Measurements from ENCODE around the gene OR2AG1. TPM values are rescaled to one million over a fixed set of nuclear protein-coding genes. Genes with fewer than 3 reads are reported as not detected.

The OR2AG1 gene
- total and polyA plus RNA-seq, 2 of the 4 experiments (the other 2 are of a cell fraction), result not detected

Other genes starting within 250 kb of the OR2AG1 start
- gene RRP8, start 179.4 kb upstream of the OR2AG1 start, total RNA-seq (2012; rRNA removed), result 11.1 and 11.5 TPM in 2 replicates
- 9.0 and 10.8 TPM in 2 replicates for gene RRP8, start 179.4 kb upstream of the OR2AG1 start, polyA plus RNA-seq (2012; rRNA removed)
- gene ILK, start 179.2 kb upstream of the OR2AG1 start, total RNA-seq (2012; rRNA removed), result 272 and 339 TPM in 2 replicates
- gene ILK, start 179.2 kb upstream of the OR2AG1 start, polyA plus RNA-seq (2012; rRNA removed), result 367 and 389 TPM in 2 replicates
- gene TAF10, start 170.8 kb upstream of the OR2AG1 start, total RNA-seq (2012; rRNA removed), result 18.6 and 24.4 TPM in 2 replicates
- gene TAF10, start 170.8 kb upstream of the OR2AG1 start, polyA plus RNA-seq (2012; rRNA removed), result 132 and 180 TPM in 2 replicates
- 16.7 and 33.5 TPM in 2 replicates for gene TPP1, start 163.6 kb upstream of the OR2AG1 start, total RNA-seq (2012; rRNA removed)
- 66.2 and 108 TPM in 2 replicates for gene TPP1, start 163.6 kb upstream of the OR2AG1 start, polyA plus RNA-seq (2012; rRNA removed)
- gene DCHS1, start 127.2 kb upstream of the OR2AG1 start, total RNA-seq (2012; rRNA removed), result 1.4 and 1.7 TPM in 2 replicates
- 3.3 and 3.8 TPM in 2 replicates for gene DCHS1, start 127.2 kb upstream of the OR2AG1 start, polyA plus RNA-seq (2012; rRNA removed)
- gene MRPL17, start 99.7 kb upstream of the OR2AG1 start, total RNA-seq (2012; rRNA removed), result 65.8 and 70.3 TPM in 2 replicates
- gene MRPL17, start 99.7 kb upstream of the OR2AG1 start, polyA plus RNA-seq (2012; rRNA removed), result 85.2 and 97.5 TPM in 2 replicates
- 0.28 and 0.54 TPM in 2 replicates for gene OR2AG2, start 11.0 kb upstream of the OR2AG1 start, total RNA-seq (2012; rRNA removed)
- 0.22 and 0.29 TPM in 2 replicates for gene OR2AG2, start 11.0 kb upstream of the OR2AG1 start, polyA plus RNA-seq (2012; rRNA removed)
- gene OR6A2, start 16.7 kb downstream of the OR2AG1 start, total RNA-seq (2012; rRNA removed), result 0.56 and 0.72 TPM in 2 replicates
- gene OR6A2, start 16.7 kb downstream of the OR2AG1 start, polyA plus RNA-seq (2012; rRNA removed), result 0.07 TPM in 1 of 2 replicates, not detected in the other
- gene OR10A5, start 62.7 kb downstream of the OR2AG1 start, total RNA-seq (2012; rRNA removed), result not detected in 2 replicates
- not detected in 2 replicates for gene OR10A5, start 62.7 kb downstream of the OR2AG1 start, polyA plus RNA-seq (2012; rRNA removed)
- not detected in 2 replicates for gene OR10A2, start 80.0 kb downstream of the OR2AG1 start, total RNA-seq (2012; rRNA removed)
- not detected in 2 replicates for gene OR10A2, start 80.0 kb downstream of the OR2AG1 start, polyA plus RNA-seq (2012; rRNA removed)
- not detected in 2 replicates for gene OR10A4, start 93.6 kb downstream of the OR2AG1 start, total RNA-seq (2012; rRNA removed)
- gene OR10A4, start 93.6 kb downstream of the OR2AG1 start, polyA plus RNA-seq (2012; rRNA removed), result not detected in 2 replicates
- gene OR2D2, start 109.5 kb downstream of the OR2AG1 start, total RNA-seq (2012; rRNA removed), result 0.28 and 0.36 TPM in 2 replicates
- gene OR2D2, start 109.5 kb downstream of the OR2AG1 start, polyA plus RNA-seq (2012; rRNA removed), result 0.07 TPM in 1 of 2 replicates, not detected in the other
- not detected in 2 replicates for gene OR2D3, start 138.0 kb downstream of the OR2AG1 start, total RNA-seq (2012; rRNA removed)
- not detected in 2 replicates for gene OR2D3, start 138.0 kb downstream of the OR2AG1 start, polyA plus RNA-seq (2012; rRNA removed)
- 7.2 and 7.7 TPM in 2 replicates for gene ZNF215, start 143.4 kb downstream of the OR2AG1 start, total RNA-seq (2012; rRNA removed)
- gene ZNF215, start 143.4 kb downstream of the OR2AG1 start, polyA plus RNA-seq (2012; rRNA removed), result 2.9 and 3.4 TPM in 2 replicates
- gene ZNF214, start 237.3 kb downstream of the OR2AG1 start, total RNA-seq (2012; rRNA removed), result 2.5 and 3.1 TPM in 2 replicates
- 0.47 and 0.82 TPM in 2 replicates for gene ZNF214, start 237.3 kb downstream of the OR2AG1 start, polyA plus RNA-seq (2012; rRNA removed)
- under 0.01 TPM in 2 replicates for gene NLRP14, start 237.5 kb downstream of the OR2AG1 start, total RNA-seq (2012; rRNA removed)
- not detected in 2 replicates for gene NLRP14, start 237.5 kb downstream of the OR2AG1 start, polyA plus RNA-seq (2012; rRNA removed)